ENCODE measurements around the gene TCFL5. TPM values are rescaled to one million over a fixed set of nuclear protein-coding genes. Genes with fewer than 3 reads are reported as not detected.

Gene TCFL5
- total and polyA plus RNA-seq, 10 of the 15 experiments (the other 5 are each of a cell fraction or from before 2014, with no cell fraction given), result 0.48 to 8.1 (median 3.8) TPM

- ChIA-PET CTCF (interaction anchor here (0.8 to 8.2 kb wide), 8 partner anchors 10 to 111 kb away, joined by 3 to 92 read pairs (median 4); partner anchors contain the start of gene DIDO1), RAD21 (ENCODE audit: unreplicated experiment) (interaction anchor here (1.8 to 4.4 kb wide), 2 partner anchors 55 to 111 kb away, joined by 5 to 21 read pairs; no protein-coding TSS in a partner anchor), SMC1A (ENCODE audit: uncharacterized antibody, unreplicated experiment) (interaction anchor here (0.6 to 3.0 kb wide), 12 partner anchors 19 to 486 kb away, joined by 3 to 21 read pairs (median 4); no protein-coding TSS in a partner anchor), POLR2A (no interaction called here)
- Histone ChIP-seq H3K79me2 (ENCODE audit: control insufficient read depth, insufficient read depth, low read length) (peaks cover 2% of the 10 kb centered on the region; the same call in 1 of the 2 replicates), H3K4me3 (no peak overlapping the region), H3K9me3 (replicated peaks; ENCODE audit: control insufficient read depth, insufficient read depth, low read length) (no peaks in the 10 kb centered on the region), H4K20me1 (ENCODE audit: control insufficient read depth, insufficient read depth) (peaks cover 3% of the 10 kb centered on the region; the same call in 1 of the 2 replicates), H2AFZ (ENCODE audit: control insufficient read depth, low read depth, low read length) (no peak overlapping the region), H3K4me2 (ENCODE audit: control insufficient read depth, insufficient read depth) (peak overlapping the region; percentile 91; the same call in 1 of the 2 replicates), H3K4me1 (ENCODE audit: control insufficient read depth, insufficient read depth, low read length) (peaks cover 25% of the 10 kb centered on the region), H3K27ac (ENCODE audit: control insufficient read depth, insufficient read depth) (no peak overlapping the region), H3K27me3 (replicated peaks in 1 of 2; ENCODE audit: control insufficient read depth in 2 of 2, insufficient read depth in 2 of 2, low read length in 1 of 2) (no peaks in the 10 kb centered on the region), H3K9ac (ENCODE audit: control insufficient read depth, insufficient read depth, low read length) (no peak overlapping the region), H3K36me3 (ENCODE audit: control insufficient read depth in 2 of 2, insufficient read depth in 2 of 2, low read length in 1 of 2) (peaks cover 10 to 31% of the 10 kb centered on the region in 2 experiments; a peak in 3 of 4 replicates)
- TF ChIP-seq POLR2AphosphoS5 (IDR thresholded peaks at IDR 0.05; ENCODE audit: low read length) (no peak), SPI1 (IDR thresholded peaks at IDR 0.05; ENCODE audit: borderline replicate concordance, insufficient read depth, low read depth, low read length) (no peak), GABPA (IDR thresholded peaks at IDR 0.05; ENCODE audit: low read depth) (no peak)
- ATAC-seq, result no peak
- BruUV-seq (replicated peaks), result no TSS peak
- intact Hi-C loops (cut with micrococcal nuclease; ENCODE audit: unreplicated experiment), result no loop called here
- WGBS (ENCODE audit: insufficient coverage, insufficient replicate concordance, low lambda C conversion rate, missing lambda C conversion rate), result 96% methylated on average over 16 of the region's 16 CpGs
- in situ Hi-C loops (cut with MboI), result no loop called here
- FAIRE-seq, result no peak
- no peak for DNase-seq (ENCODE audit: low read depth, low spot score)
Observed at GRCh38 chr20:62898093-62898964, 36.7 kb upstream of the TCFL5 start.

GRCh38 chr20:62897666-62898065, 36.0 kb upstream of the TCFL5 start:
- ChIA-PET SMC1A (ENCODE audit: uncharacterized antibody, unreplicated experiment) (interaction anchor here (1.1 to 3.0 kb wide), 3 partner anchors 20 to 75 kb away, joined by 3 to 21 read pairs (median 9); no protein-coding TSS in a partner anchor), CTCF (interaction anchor here (1.1 to 8.2 kb wide), 6 partner anchors 11 to 111 kb away, joined by 3 to 92 read pairs (median 4); partner anchors contain the start of gene DIDO1), RAD21 (ENCODE audit: unreplicated experiment) (no interaction called here), POLR2A (no interaction called here)
- 92% methylated on average over 11 of the region's 11 CpGs for WGBS (ENCODE audit: insufficient coverage, insufficient replicate concordance, low lambda C conversion rate, missing lambda C conversion rate)
- no peak for TF ChIP-seq PAX8 (IDR thresholded peaks at IDR 0.05)
- TF ChIP-seq SMAD1 (IDR thresholded peaks at IDR 0.05; ENCODE audit: low read depth, partially characterized antibody), result no peak
- TF ChIP-seq ASH2L (IDR thresholded peaks at IDR 0.05; ENCODE audit: borderline replicate concordance, low read depth), result no peak
- TF ChIP-seq POLR2A (IDR thresholded peaks at IDR 0.05; ENCODE audit: low read depth, low read length), result 0 out of 2 replicates have a peak, but pooled peaks have one; percentile 27
- no peak for TF ChIP-seq ZNF592 (IDR thresholded peaks at IDR 0.05)
- H3K4me3 ChIP-seq, result no peak overlapping the region
- DNase-seq (ENCODE audit: low read depth, low spot score), result no peak
- no peaks in the 10 kb centered on the region for H3K9me3 ChIP-seq (replicated peaks; ENCODE audit: control insufficient read depth, insufficient read depth, low read length)
- in situ Hi-C loops (cut with MboI), result no loop called here
- no peak overlapping the region for H3K27ac ChIP-seq (ENCODE audit: control insufficient read depth, insufficient read depth)
- no peaks in the 10 kb centered on the region for H3K27me3 ChIP-seq (replicated peaks in 1 of 2; ENCODE audit: control insufficient read depth in 2 of 2, insufficient read depth in 2 of 2, low read length in 1 of 2)
- H3K36me3 ChIP-seq (ENCODE audit: control insufficient read depth in 2 of 2, insufficient read depth in 2 of 2, low read length in 1 of 2), result peaks cover 7 to 28% of the 10 kb centered on the region in 2 experiments; a peak in 3 of 4 replicates
- BruUV-seq (replicated peaks), result no TSS peak
- no peak overlapping the region for H3K4me2 ChIP-seq (ENCODE audit: control insufficient read depth, insufficient read depth)
- H4K20me1 ChIP-seq (ENCODE audit: control insufficient read depth, insufficient read depth), result peaks cover 3% of the 10 kb centered on the region; the same call in 1 of the 2 replicates
- peaks cover 25% of the 10 kb centered on the region for H3K4me1 ChIP-seq (ENCODE audit: control insufficient read depth, insufficient read depth, low read length)
- H3K9ac ChIP-seq (ENCODE audit: control insufficient read depth, insufficient read depth, low read length), result no peak overlapping the region
- H2AFZ ChIP-seq (ENCODE audit: control insufficient read depth, low read depth, low read length), result no peak overlapping the region
- no peak for FAIRE-seq
- intact Hi-C loops (cut with micrococcal nuclease; ENCODE audit: unreplicated experiment), result no loop called here
- no peak for ATAC-seq
- peaks cover 2% of the 10 kb centered on the region; the same call in 1 of the 2 replicates for H3K79me2 ChIP-seq (ENCODE audit: control insufficient read depth, insufficient read depth, low read length)
